OCI-LY1 (cell line): ENCODE measurements around the gene B3GNT2.

Experiments used
- H2AFZ ChIP-seq: fragments of 200-600 bp; sonication (generic), shearing (Covaris generic); 2 replicates; pipeline ENCODE4 v1.6.0; 2014; ENCODE audit warnings: antibody characterized with exemption, mild to moderate bottlenecking, low read length
- H3F3A ChIP-seq: fragments of 200-600 bp; sonication (generic), shearing (Covaris generic); 2 replicates; pipeline ENCODE4 v1.6.0; 2014; ENCODE audit warnings: mild to moderate bottlenecking, antibody characterized with exemption, low read length, moderate library complexity; ENCODE audit not compliant: insufficient read depth
- H3K27ac ChIP-seq: fragments of 200-600 bp; sonication (generic); 2 replicates; pipeline ENCODE4 v1.5.1; 2014; ENCODE audit warnings: low read length, mixed run types, mild to moderate bottlenecking, low read depth; ENCODE audit not compliant: poor library complexity, severe bottlenecking
- H3K27me3 ChIP-seq: fragments of 200-600 bp; sonication (generic); 2 replicates; pipeline ENCODE4 v1.6.0; 2014; ENCODE audit warnings: antibody characterized with exemption, mild to moderate bottlenecking, low read length, moderate library complexity; ENCODE audit not compliant: insufficient read depth
- H3K36me3 ChIP-seq: fragments of 200-600 bp; sonication (generic); 2 replicates; pipeline ENCODE4 v1.6.1; 2014; ENCODE audit warnings: mild to moderate bottlenecking, antibody characterized with exemption, low read length, moderate library complexity, mixed read lengths; ENCODE audit not compliant: insufficient read depth
- H3K4me1 ChIP-seq: fragments of 200-600 bp; sonication (generic); 2 replicates; pipeline ENCODE4 v1.5.1; 2014; ENCODE audit warnings: mild to moderate bottlenecking, low read length, moderate library complexity; ENCODE audit not compliant: insufficient read depth, severe bottlenecking
- H3K4me2 ChIP-seq: fragments of 200-600 bp; sonication (generic), shearing (Covaris generic); 2 replicates; pipeline ENCODE4 v1.6.1; 2014; ENCODE audit warnings: low read length
- H3K4me3 ChIP-seq: fragments of 200-600 bp; sonication (generic); 2 replicates; pipeline ENCODE4 v1.5.1; 2014; ENCODE audit warnings: low read length, low read depth, mild to moderate bottlenecking, mixed read lengths; ENCODE audit not compliant: poor library complexity, severe bottlenecking
- H3K79me2 ChIP-seq: fragments of 200-600 bp; shearing (Covaris generic); 2 replicates; pipeline ENCODE4 v1.6.1; 2016; ENCODE audit warnings: mixed run types, low read length, mixed read lengths; ENCODE audit not compliant: insufficient read depth
- H3K9ac ChIP-seq: fragments of 200-600 bp; sonication (generic), shearing (Covaris generic); 2 replicates; pipeline ENCODE4 v1.6.1; 2014; ENCODE audit warnings: mild to moderate bottlenecking, low read length, mixed read lengths
- H3K9me2 ChIP-seq: fragments of 200-600 bp; sonication (generic), shearing (Covaris generic); 2 replicates; pipeline ENCODE4 v1.6.1; 2014; ENCODE audit warnings: low read depth, mild to moderate bottlenecking, low read length, mixed read lengths
- H3K9me3 ChIP-seq: fragments of 200-600 bp; shearing (Covaris generic); 2 replicates; pipeline ENCODE4 v1.6.1; 2014; ENCODE audit warnings: low read length, mixed read lengths
- H4K20me1 ChIP-seq: fragments of 200-600 bp; sonication (generic), shearing (Covaris generic); 2 replicates; pipeline ENCODE4 v1.6.0; 2016; ENCODE audit warnings: mild to moderate bottlenecking, low read length; ENCODE audit not compliant: insufficient read depth
- CTCF ChIP-seq: fragments of 200-600 bp; sonication (generic), shearing (Covaris generic); IDR thresholded peaks from 2 replicates; pipeline ENCODE4 v1.5.1; 2017; ENCODE audit warnings: mild to moderate bottlenecking, antibody characterized with exemption, low read length, moderate library complexity, mixed read lengths
- EZH2 ChIP-seq: fragments of 200-600 bp; sonication (generic), shearing (Covaris generic); IDR thresholded peaks from 2 replicates; pipeline ENCODE4 v1.8.0; 2017; ENCODE audit warnings: borderline replicate concordance, mixed run types, mild to moderate bottlenecking, antibody characterized with exemption, low read length, moderate library complexity, mixed read lengths

Gene B3GNT2

GRCh38 chr2:62199392-62200125 lies 3.6 kb downstream of the B3GNT2 start:
- no peak overlapping the region for H2AFZ ChIP-seq
- H3K79me2 ChIP-seq = peaks cover 83% of the 10 kb centered on the region
- H3K9me2 ChIP-seq = no peaks in the 10 kb centered on the region
- H3K9me3 ChIP-seq = no peaks in the 10 kb centered on the region
- peaks cover 4% of the 10 kb centered on the region; the same call in 1 of the 2 replicates for H4K20me1 ChIP-seq
- H3K27ac ChIP-seq = peak overlapping the region; percentile 67
- no peak for TF ChIP-seq CTCF
- TF ChIP-seq EZH2 = no peak
- H3K4me2 ChIP-seq = peak overlapping the region; percentile 92
- no peaks in the 10 kb centered on the region for H3F3A ChIP-seq
- peak overlapping the region; percentile 99; the same call in 1 of the 2 replicates for H3K9ac ChIP-seq
- no peaks in the 10 kb centered on the region for H3K27me3 ChIP-seq
- peaks cover 63% of the 10 kb centered on the region for H3K4me1 ChIP-seq
- H3K4me3 ChIP-seq = peak overlapping the region; percentile 99
- peaks cover 16% of the 10 kb centered on the region; the same call in 1 of the 2 replicates for H3K36me3 ChIP-seq

- H3K9ac ChIP-seq = peak overlapping the region; percentile 99; the same call in 1 of the 2 replicates
Observed at GRCh38 chr2:62200291-62200841, 4.5 kb downstream of the B3GNT2 start.

GRCh38 chr2:62200868-62201267 lies 5.0 kb downstream of the B3GNT2 start:
- no peak for TF ChIP-seq CTCF
- TF ChIP-seq EZH2 = no peak
- Histone ChIP-seq H3K27me3 (no peaks in the 10 kb centered on the region), H2AFZ (no peak overlapping the region), H3K4me3 (peak overlapping the region; percentile 99), H3K9me3 (no peaks in the 10 kb centered on the region), H3F3A (no peaks in the 10 kb centered on the region), H3K79me2 (peaks cover 96% of the 10 kb centered on the region), H3K9ac (peak overlapping the region; percentile 99; the same call in 1 of the 2 replicates), H4K20me1 (peaks cover 4% of the 10 kb centered on the region; the same call in 1 of the 2 replicates), H3K4me2 (peak overlapping the region; percentile 92), H3K9me2 (no peaks in the 10 kb centered on the region), H3K27ac (peak overlapping the region; percentile 67), H3K4me1 (peaks cover 52% of the 10 kb centered on the region), H3K36me3 (peaks cover 28% of the 10 kb centered on the region)

More at GRCh38 chr2:62200291-62200841, 4.5 kb downstream of the B3GNT2 start:
- no peaks in the 10 kb centered on the region for H3K9me2 ChIP-seq
- no peaks in the 10 kb centered on the region for H3F3A ChIP-seq
- H2AFZ ChIP-seq = no peak overlapping the region
- H3K79me2 ChIP-seq = peaks cover 91% of the 10 kb centered on the region
- no peaks in the 10 kb centered on the region for H3K27me3 ChIP-seq
- H3K4me3 ChIP-seq = peak overlapping the region; percentile 99
- peak overlapping the region; percentile 92 for H3K4me2 ChIP-seq
- H3K4me1 ChIP-seq = peaks cover 55% of the 10 kb centered on the region
- H3K27ac ChIP-seq = peak overlapping the region; percentile 67
- H3K36me3 ChIP-seq = peaks cover 23% of the 10 kb centered on the region
- H4K20me1 ChIP-seq = peaks cover 4% of the 10 kb centered on the region; the same call in 1 of the 2 replicates
- TF ChIP-seq CTCF = no peak
- TF ChIP-seq EZH2 = no peak
- H3K9me3 ChIP-seq = no peaks in the 10 kb centered on the region
